ENCODE data around the gene ZBTB20.

ZBTB20 gene

DNA sequence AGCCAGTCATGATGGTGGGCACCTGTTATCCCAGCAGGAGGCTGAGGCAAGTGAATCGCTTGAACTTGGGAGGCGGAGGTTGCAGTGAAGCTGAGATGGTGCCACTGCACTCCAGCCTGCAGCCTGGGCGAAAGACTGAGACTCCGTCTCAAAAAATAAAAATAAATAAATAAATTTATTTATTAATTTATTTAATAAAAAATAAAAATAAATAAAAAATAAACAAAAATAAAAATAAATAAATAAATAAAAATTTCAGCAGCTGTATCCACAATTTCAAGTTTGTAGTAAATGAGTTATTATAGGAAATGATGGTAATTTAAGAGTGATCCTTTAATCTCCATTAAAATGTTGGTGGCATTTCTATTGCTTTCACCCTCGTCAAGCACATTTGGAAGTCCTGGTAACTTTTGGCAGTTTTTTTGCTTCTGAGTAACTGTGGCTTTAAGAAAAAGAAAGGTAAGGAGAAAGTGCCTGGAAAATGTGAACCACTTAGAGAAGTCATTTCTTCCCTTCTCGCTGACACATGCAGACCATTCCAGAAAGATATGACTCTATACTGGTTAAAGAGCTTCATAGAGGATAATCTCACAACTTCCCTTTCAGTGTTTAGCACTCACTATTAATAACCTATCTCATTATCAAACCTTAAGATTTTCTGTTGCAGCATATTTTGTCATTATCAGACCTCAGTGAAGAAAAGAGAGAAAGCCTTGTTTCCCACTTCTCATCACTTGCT is 556.6 kb downstream of the ZBTB20 start:
- no peak overlapping the region for H3K4me3 ChIP-seq (ENCODE audit: low read length in 2 of 2)
- no peaks in the 10 kb centered on the region for H3K27me3 ChIP-seq (ENCODE audit: control insufficient read depth in 2 of 2, insufficient read depth in 2 of 2, low read length in 2 of 2)
- H3K4me1 ChIP-seq (ENCODE audit: control insufficient read depth in 2 of 2, insufficient read depth in 2 of 2, low read length in 2 of 2), result no peaks in the 10 kb centered on the region
- H3K36me3 ChIP-seq (ENCODE audit: control insufficient read depth in 2 of 2, insufficient read depth in 2 of 2, low read length in 2 of 2), result no peaks in the 10 kb centered on the region
- no peaks in the 10 kb centered on the region for H3K9me3 ChIP-seq (ENCODE audit: control insufficient read depth in 2 of 2, low read length in 2 of 2)
- H3K9ac ChIP-seq (ENCODE audit: low read depth in 1 of 2, low read length in 2 of 2), result no peak overlapping the region
- no peak overlapping the region for H3K27ac ChIP-seq (ENCODE audit: low read depth in 2 of 2, low read length in 2 of 2)

DNA sequence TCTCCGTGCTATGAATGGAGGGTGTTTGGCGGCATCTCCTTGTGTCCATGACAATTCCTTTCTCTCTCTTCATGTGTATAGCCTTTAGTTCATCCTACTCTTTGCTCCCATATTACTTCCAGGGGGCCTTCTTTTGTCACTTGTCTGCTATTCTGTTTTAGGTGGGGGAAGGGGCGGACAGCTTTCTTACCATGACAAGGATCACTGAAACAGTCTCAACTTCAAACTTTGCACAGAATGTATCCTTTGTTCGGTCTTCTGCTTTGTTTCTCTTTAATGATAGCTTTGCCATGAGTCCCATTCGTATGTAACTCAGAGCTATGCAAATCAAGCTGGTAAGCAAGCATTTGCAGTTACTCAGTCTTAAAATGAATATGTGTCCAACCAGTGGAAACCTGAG is 559.1 kb downstream of the ZBTB20 start:
- Histone ChIP-seq H3K4me1 (ENCODE audit: control insufficient read depth in 2 of 2, insufficient read depth in 2 of 2, low read length in 2 of 2) (no peaks in the 10 kb centered on the region), H3K9ac (ENCODE audit: low read depth in 1 of 2, low read length in 2 of 2) (no peak overlapping the region), H3K36me3 (ENCODE audit: control insufficient read depth in 2 of 2, insufficient read depth in 2 of 2, low read length in 2 of 2) (no peaks in the 10 kb centered on the region), H3K27me3 (ENCODE audit: control insufficient read depth in 2 of 2, insufficient read depth in 2 of 2, low read length in 2 of 2) (no peaks in the 10 kb centered on the region), H3K9me3 (ENCODE audit: control insufficient read depth in 2 of 2, low read length in 2 of 2) (no peaks in the 10 kb centered on the region), H3K27ac (ENCODE audit: low read depth in 2 of 2, low read length in 2 of 2) (no peak overlapping the region), H3K4me3 (ENCODE audit: low read length in 2 of 2) (no peak overlapping the region)

DNA sequence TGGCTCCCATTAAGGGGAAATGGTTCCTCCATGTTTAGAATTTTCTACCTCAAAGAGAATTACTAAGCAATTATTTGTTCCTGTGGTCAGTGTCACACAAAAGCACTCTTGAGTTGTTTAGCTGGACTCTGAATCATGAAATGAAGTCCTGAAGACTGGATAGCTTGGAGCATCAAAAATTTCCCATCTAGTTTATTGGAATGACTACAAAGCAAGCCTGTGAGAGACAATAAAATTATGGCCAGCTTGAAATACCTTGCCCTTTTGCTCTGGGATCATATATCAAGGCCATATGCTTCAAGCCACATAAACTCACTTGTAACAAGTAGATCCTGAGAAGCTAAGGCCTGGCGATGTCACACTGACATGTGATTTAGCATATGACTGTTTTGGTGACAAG is 561.0 kb downstream of the ZBTB20 start:
- H3K9me3 ChIP-seq (ENCODE audit: control insufficient read depth in 2 of 2, low read length in 2 of 2), result no peaks in the 10 kb centered on the region
- no peak overlapping the region for H3K9ac ChIP-seq (ENCODE audit: low read depth in 1 of 2, low read length in 2 of 2)
- H3K36me3 ChIP-seq (ENCODE audit: control insufficient read depth in 2 of 2, insufficient read depth in 2 of 2, low read length in 2 of 2), result no peaks in the 10 kb centered on the region
- H3K27ac ChIP-seq (ENCODE audit: low read depth in 2 of 2, low read length in 2 of 2), result no peak overlapping the region
- H3K4me3 ChIP-seq (ENCODE audit: low read length in 2 of 2), result no peak overlapping the region
- no peaks in the 10 kb centered on the region for H3K27me3 ChIP-seq (ENCODE audit: control insufficient read depth in 2 of 2, insufficient read depth in 2 of 2, low read length in 2 of 2)
- no peaks in the 10 kb centered on the region for H3K4me1 ChIP-seq (ENCODE audit: control insufficient read depth in 2 of 2, insufficient read depth in 2 of 2, low read length in 2 of 2)

DNA sequence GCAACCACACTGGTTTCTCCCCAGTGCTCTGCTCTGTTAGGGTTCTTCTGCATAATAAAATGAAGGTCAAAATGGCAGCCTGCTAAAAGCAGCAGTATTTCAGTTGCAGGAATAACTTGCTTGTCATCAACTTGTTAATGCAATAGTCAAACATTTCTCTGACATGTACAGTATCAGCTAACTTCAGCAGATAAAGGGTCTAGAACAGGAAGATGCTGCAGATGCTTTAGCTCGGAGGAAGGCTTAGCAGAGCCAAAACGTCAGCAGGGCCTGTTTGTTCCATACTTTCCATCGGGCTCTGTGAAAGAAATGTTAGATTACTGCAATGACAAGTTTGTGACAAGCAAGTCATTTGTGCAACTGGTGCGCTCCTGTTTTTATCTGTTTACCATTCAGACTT is 561.4 kb downstream of the ZBTB20 start:
- Histone ChIP-seq H3K9me3 (ENCODE audit: control insufficient read depth in 2 of 2, low read length in 2 of 2) (no peaks in the 10 kb centered on the region), H3K27ac (ENCODE audit: low read depth in 2 of 2, low read length in 2 of 2) (no peak overlapping the region), H3K4me3 (ENCODE audit: low read length in 2 of 2) (no peak overlapping the region)

DNA sequence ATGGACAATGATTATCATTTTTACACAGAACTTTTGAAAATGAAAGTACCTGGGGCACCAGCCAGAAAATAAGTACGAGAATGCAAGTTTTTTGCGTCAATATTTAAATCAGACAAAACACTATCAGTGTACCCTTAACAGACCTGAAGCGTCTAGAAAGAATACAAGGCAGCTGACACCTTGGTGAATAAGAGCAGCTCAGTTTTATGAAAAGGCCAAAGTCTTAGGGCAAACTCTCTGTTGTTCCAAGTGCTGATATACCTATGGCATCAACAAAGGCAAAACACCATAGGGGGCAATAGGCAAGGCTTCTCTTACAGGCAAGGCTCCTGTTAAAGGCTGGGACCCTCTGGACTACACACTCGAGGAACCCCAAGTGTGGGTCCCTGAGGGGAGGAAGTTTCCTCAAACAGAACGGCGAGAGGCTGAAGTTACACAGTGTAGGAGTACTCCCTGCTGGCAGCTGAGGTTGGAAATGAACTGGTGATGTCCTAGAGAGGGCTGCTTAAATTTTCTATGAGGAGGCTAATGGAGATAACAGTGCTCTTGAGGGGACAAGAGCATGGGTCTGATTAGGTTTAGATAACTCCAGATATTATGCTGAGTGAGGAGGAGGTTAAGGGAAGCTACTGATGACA is 562.2 kb downstream of the ZBTB20 start:
- H3K9me3 ChIP-seq (ENCODE audit: control insufficient read depth in 2 of 2, low read length in 2 of 2), result no peaks in the 10 kb centered on the region
- no peak overlapping the region for H3K4me3 ChIP-seq (ENCODE audit: low read length in 2 of 2)
- H3K36me3 ChIP-seq (ENCODE audit: control insufficient read depth in 2 of 2, insufficient read depth in 2 of 2, low read length in 2 of 2), result no peaks in the 10 kb centered on the region
- H3K27me3 ChIP-seq (ENCODE audit: control insufficient read depth in 2 of 2, insufficient read depth in 2 of 2, low read length in 2 of 2), result no peaks in the 10 kb centered on the region
- no peak overlapping the region for H3K27ac ChIP-seq (ENCODE audit: low read depth in 2 of 2, low read length in 2 of 2)
- no peak overlapping the region for H3K9ac ChIP-seq (ENCODE audit: low read depth in 1 of 2, low read length in 2 of 2)
- no peaks in the 10 kb centered on the region for H3K4me1 ChIP-seq (ENCODE audit: control insufficient read depth in 2 of 2, insufficient read depth in 2 of 2, low read length in 2 of 2)

More for the DNA sequence above, 561.4 kb downstream of the ZBTB20 start:
- Histone ChIP-seq H3K9ac (ENCODE audit: low read depth in 1 of 2, low read length in 2 of 2) (no peak overlapping the region), H3K4me1 (ENCODE audit: control insufficient read depth in 2 of 2, insufficient read depth in 2 of 2, low read length in 2 of 2) (no peaks in the 10 kb centered on the region), H3K27me3 (ENCODE audit: control insufficient read depth in 2 of 2, insufficient read depth in 2 of 2, low read length in 2 of 2) (no peaks in the 10 kb centered on the region), H3K36me3 (ENCODE audit: control insufficient read depth in 2 of 2, insufficient read depth in 2 of 2, low read length in 2 of 2) (no peaks in the 10 kb centered on the region)

DNA sequence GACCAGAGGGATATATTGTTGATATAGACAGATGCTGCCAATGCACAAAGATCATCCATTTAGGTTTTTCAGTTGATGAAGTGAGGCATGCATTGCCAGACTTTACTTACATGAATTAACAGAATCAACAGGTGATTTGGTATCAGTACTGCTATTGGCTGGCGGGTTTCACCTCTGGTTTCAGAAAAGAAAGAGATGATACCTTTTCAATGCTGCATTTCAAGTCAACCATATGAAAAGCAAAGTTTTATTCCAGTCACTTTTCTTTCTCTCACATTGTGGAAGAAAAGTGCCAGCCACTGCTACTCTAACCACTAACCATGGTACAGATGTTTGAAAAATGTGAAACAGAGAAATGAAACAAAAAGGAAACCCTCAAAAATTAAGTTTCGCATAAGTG is 564.2 kb downstream of the ZBTB20 start:
- no peaks in the 10 kb centered on the region for H3K4me1 ChIP-seq (ENCODE audit: control insufficient read depth in 2 of 2, insufficient read depth in 2 of 2, low read length in 2 of 2)
- H3K27ac ChIP-seq (ENCODE audit: low read depth in 2 of 2, low read length in 2 of 2), result no peak overlapping the region
- no peaks in the 10 kb centered on the region for H3K36me3 ChIP-seq (ENCODE audit: control insufficient read depth in 2 of 2, insufficient read depth in 2 of 2, low read length in 2 of 2)
- H3K27me3 ChIP-seq (ENCODE audit: control insufficient read depth in 2 of 2, insufficient read depth in 2 of 2, low read length in 2 of 2), result no peaks in the 10 kb centered on the region
- H3K9me3 ChIP-seq (ENCODE audit: control insufficient read depth in 2 of 2, low read length in 2 of 2), result no peaks in the 10 kb centered on the region
- no peak overlapping the region for H3K4me3 ChIP-seq (ENCODE audit: low read length in 2 of 2)
- no peak overlapping the region for H3K9ac ChIP-seq (ENCODE audit: low read depth in 1 of 2, low read length in 2 of 2)

DNA sequence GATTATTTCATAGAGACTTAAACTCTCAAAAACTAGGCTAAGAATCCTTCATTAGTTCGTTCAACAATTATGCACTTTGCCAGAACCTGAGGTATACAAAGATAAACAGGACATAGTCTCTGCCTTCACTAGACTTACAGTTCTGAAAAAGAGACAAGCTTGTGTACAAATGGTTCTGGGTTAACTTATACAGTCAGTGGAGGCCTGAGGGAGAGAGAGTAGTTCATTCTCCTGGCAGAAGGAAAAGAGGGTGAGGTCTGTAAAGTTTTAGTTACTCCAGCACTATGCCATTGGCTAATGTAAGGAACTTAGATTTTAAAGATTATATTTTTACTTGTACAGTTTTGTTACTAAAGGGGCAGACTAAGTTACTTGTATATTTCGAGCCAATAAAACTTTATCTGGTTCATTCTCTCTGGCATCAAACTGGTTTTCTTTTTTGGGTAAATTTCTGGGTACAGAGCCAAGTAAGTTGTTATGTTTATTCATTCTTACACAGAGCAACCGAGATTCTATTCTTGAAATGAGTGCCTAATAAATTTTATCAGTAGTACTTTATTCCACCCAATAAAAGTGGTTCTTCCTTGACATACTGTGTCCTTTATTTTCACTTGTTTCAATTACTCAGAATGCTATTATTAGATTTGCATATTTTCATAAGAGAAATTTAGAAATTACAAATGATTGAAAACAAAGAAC is 574.6 kb downstream of the ZBTB20 start:
- Histone ChIP-seq H3K4me3 (ENCODE audit: low read length in 2 of 2) (no peak overlapping the region), H3K27ac (ENCODE audit: low read depth in 2 of 2, low read length in 2 of 2) (no peak overlapping the region), H3K9me3 (ENCODE audit: control insufficient read depth in 2 of 2, low read length in 2 of 2) (no peaks in the 10 kb centered on the region), H3K27me3 (ENCODE audit: control insufficient read depth in 2 of 2, insufficient read depth in 2 of 2, low read length in 2 of 2) (no peaks in the 10 kb centered on the region), H3K9ac (ENCODE audit: low read depth in 1 of 2, low read length in 2 of 2) (no peak overlapping the region), H3K36me3 (ENCODE audit: control insufficient read depth in 2 of 2, insufficient read depth in 2 of 2, low read length in 2 of 2) (no peaks in the 10 kb centered on the region), H3K4me1 (ENCODE audit: control insufficient read depth in 2 of 2, insufficient read depth in 2 of 2, low read length in 2 of 2) (no peaks in the 10 kb centered on the region)

DNA sequence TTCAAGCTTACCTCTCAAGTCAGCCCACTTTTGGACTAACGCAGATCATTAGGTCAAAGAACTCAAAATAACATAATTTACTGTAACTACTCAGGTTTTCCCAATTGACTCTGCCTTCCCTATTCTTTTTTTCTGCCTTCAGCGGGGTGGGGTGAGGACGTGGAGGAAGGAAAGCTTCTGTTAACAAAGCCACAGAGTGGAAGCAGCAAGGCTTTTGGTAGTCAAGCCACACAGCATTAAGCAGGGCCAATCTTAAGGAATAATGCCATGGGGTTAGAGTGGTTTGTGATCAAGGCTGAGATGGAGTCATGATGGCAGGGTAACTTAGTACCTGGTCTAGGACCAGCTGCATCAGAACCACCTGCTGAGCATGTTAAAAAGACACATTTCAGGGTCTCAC is 575.7 kb downstream of the ZBTB20 start:
- no peaks in the 10 kb centered on the region for H3K9me3 ChIP-seq (ENCODE audit: control insufficient read depth in 2 of 2, low read length in 2 of 2)
- no peak overlapping the region for H3K27ac ChIP-seq (ENCODE audit: low read depth in 2 of 2, low read length in 2 of 2)
- no peak overlapping the region for H3K4me3 ChIP-seq (ENCODE audit: low read length in 2 of 2)
- H3K9ac ChIP-seq (ENCODE audit: low read depth in 1 of 2, low read length in 2 of 2), result no peak overlapping the region
- H3K4me1 ChIP-seq (ENCODE audit: control insufficient read depth in 2 of 2, insufficient read depth in 2 of 2, low read length in 2 of 2), result no peaks in the 10 kb centered on the region
- no peaks in the 10 kb centered on the region for H3K36me3 ChIP-seq (ENCODE audit: control insufficient read depth in 2 of 2, insufficient read depth in 2 of 2, low read length in 2 of 2)
- H3K27me3 ChIP-seq (ENCODE audit: control insufficient read depth in 2 of 2, insufficient read depth in 2 of 2, low read length in 2 of 2), result no peaks in the 10 kb centered on the region

DNA sequence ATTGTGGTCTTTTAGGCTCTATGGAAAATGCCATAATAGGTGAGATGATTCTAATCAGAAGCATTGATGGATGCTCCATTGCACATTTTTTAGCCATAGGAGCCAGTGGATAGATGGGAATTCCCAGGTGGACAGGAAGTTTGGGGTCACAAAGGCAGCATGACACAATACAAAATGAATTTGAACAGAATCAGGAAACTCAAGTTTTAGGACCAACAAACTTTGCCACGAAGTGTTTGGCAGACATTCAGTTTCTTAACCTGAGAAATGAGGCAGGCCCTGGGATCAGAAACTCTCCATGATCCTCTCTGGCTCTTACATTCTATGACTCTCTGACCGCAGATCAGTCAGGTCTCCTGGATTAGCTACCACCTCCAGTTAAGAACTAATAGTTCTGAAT is 577.9 kb downstream of the ZBTB20 start:
- Histone ChIP-seq H3K27ac (ENCODE audit: low read depth in 2 of 2, low read length in 2 of 2) (no peak overlapping the region), H3K36me3 (ENCODE audit: control insufficient read depth in 2 of 2, insufficient read depth in 2 of 2, low read length in 2 of 2) (no peaks in the 10 kb centered on the region), H3K9me3 (ENCODE audit: control insufficient read depth in 2 of 2, low read length in 2 of 2) (no peaks in the 10 kb centered on the region), H3K4me1 (ENCODE audit: control insufficient read depth in 2 of 2, insufficient read depth in 2 of 2, low read length in 2 of 2) (no peaks in the 10 kb centered on the region), H3K27me3 (ENCODE audit: control insufficient read depth in 2 of 2, insufficient read depth in 2 of 2, low read length in 2 of 2) (no peaks in the 10 kb centered on the region), H3K9ac (ENCODE audit: low read depth in 1 of 2, low read length in 2 of 2) (no peak overlapping the region), H3K4me3 (ENCODE audit: low read length in 2 of 2) (no peak overlapping the region)

DNA sequence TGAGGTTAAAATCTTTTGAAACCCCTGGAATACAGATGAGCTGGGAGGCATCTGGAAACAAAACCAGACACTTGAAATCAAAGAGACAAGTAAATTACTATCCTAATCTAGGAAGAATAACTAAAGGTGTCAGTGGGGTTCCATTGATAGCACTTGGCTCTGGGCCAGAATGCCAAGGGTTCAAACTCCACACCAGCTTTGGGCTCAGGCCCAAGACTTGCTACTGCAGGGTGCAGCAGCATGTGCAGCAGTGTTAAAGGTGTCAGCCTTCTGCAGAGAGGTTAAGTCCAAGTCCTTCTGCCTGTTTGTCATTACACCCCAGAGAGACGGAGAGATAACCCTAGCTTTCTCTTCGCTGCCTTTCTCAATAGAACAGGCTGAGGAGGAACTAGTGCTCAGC is 579.3 kb downstream of the ZBTB20 start:
- no peaks in the 10 kb centered on the region for H3K36me3 ChIP-seq (ENCODE audit: control insufficient read depth in 2 of 2, insufficient read depth in 2 of 2, low read length in 2 of 2)
- no peaks in the 10 kb centered on the region for H3K4me1 ChIP-seq (ENCODE audit: control insufficient read depth in 2 of 2, insufficient read depth in 2 of 2, low read length in 2 of 2)
- no peak overlapping the region for H3K27ac ChIP-seq (ENCODE audit: low read depth in 2 of 2, low read length in 2 of 2)
- H3K27me3 ChIP-seq (ENCODE audit: control insufficient read depth in 2 of 2, insufficient read depth in 2 of 2, low read length in 2 of 2), result no peaks in the 10 kb centered on the region
- no peaks in the 10 kb centered on the region for H3K9me3 ChIP-seq (ENCODE audit: control insufficient read depth in 2 of 2, low read length in 2 of 2)
- no peak overlapping the region for H3K4me3 ChIP-seq (ENCODE audit: low read length in 2 of 2)
- H3K9ac ChIP-seq (ENCODE audit: low read depth in 1 of 2, low read length in 2 of 2), result no peak overlapping the region

All from mucosa of rectum (tissue), 2 donors.